IMR-90 (cell line): ENCODE measurements around the gene CD274. TPM values are rescaled to one million over a fixed set of nuclear protein-coding genes. Genes with fewer than 3 reads are reported as not detected.

Source experiments
- ATAC-seq: fragments of 200-7000 bp; cut with Tn5 transposase; 2 replicates; pipeline ENCODE4 v1.9.1; 2020; ENCODE audit warnings: low read depth, mild to moderate bottlenecking, moderate library complexity
- BruUV-seq: library from RNA; stranded (reverse); fragments of 400-500 nt; replicated peaks from 2 replicates; lab custom pipeline; 2021; lab: Mats Ljungman, UMichigan
- CTCF ChIA-PET: fragments of 300-600 bp; formaldehyde crosslinking; extraction: SDS; loops from one replicate; lab custom pipeline; 2021; ENCODE audit warnings: antibody characterized with exemption; lab: Yijun Ruan, JAX
- POLR2A ChIA-PET: fragments of 300-600 bp; sonication (Branson Sonifier 250); formaldehyde crosslinking; loops from one replicate; lab custom pipeline; 2022; ENCODE audit warnings: antibody characterized with exemption; ENCODE audit not compliant: unreplicated experiment; lab: Charles Lee
- DNase-seq: peaks from one replicate; pipeline ENCODE4 v3.0.0; 2013
- H2AFZ ChIP-seq: replicated peaks from 2 replicates; pipeline ENCODE3; 2013; ENCODE audit warnings: low read length, mild to moderate bottlenecking; ENCODE audit not compliant: poor library complexity
- H2AK5ac ChIP-seq: 2 replicates; pipeline ENCODE4 v1.6.1; 2013; ENCODE audit warnings: low read depth, low read length, inconsistent platforms
- H2AK9ac ChIP-seq: replicated peaks from 2 replicates; pipeline ENCODE3; 2013; ENCODE audit warnings: mild to moderate bottlenecking, low read depth, low read length, moderate library complexity; ENCODE audit not compliant: poor library complexity
- H2BK120ac ChIP-seq: 2 replicates; pipeline ENCODE4 v1.6.1; 2013; ENCODE audit warnings: low read depth, low read length, inconsistent platforms
- H2BK15ac ChIP-seq: 3 replicates; pipeline ENCODE4 v1.6.1; 2013; ENCODE audit warnings: low read depth, low read length, inconsistent platforms
- H2BK20ac ChIP-seq: 2 replicates; pipeline ENCODE4 v1.6.1; 2013; ENCODE audit warnings: low read depth, mild to moderate bottlenecking, inconsistent platforms, low read length, moderate library complexity
- H2BK5ac ChIP-seq: 2 replicates; pipeline ENCODE4 v1.6.1; 2013; ENCODE audit warnings: mild to moderate bottlenecking, low read depth, low read length, inconsistent platforms; ENCODE audit not compliant: poor library complexity, severe bottlenecking
- H3K14ac ChIP-seq: replicated peaks from 2 replicates; pipeline ENCODE4 v1.6.1; 2013; ENCODE audit warnings: low read depth, low read length, inconsistent platforms
- H3K18ac ChIP-seq: 2 replicates; pipeline ENCODE4 v1.6.1; 2013; ENCODE audit warnings: low read depth, low read length, control low read depth
- H3K23ac ChIP-seq: 2 replicates; pipeline ENCODE4 v1.6.1; 2013; ENCODE audit warnings: low read depth, low read length, inconsistent platforms
- H3K27ac ChIP-seq: 2 replicates; pipeline ENCODE4 v1.5.1; 2013; ENCODE audit warnings: mild to moderate bottlenecking, control low read depth, low read length; ENCODE audit not compliant: insufficient read depth
- H3K27me3 ChIP-seq: 2 replicates; pipeline ENCODE4 v1.6.1; 2013; ENCODE audit warnings: low read length; ENCODE audit not compliant: control insufficient read depth, insufficient read depth
- H3K36me3 ChIP-seq: 2 replicates; pipeline ENCODE4 v1.6.1; 2013; ENCODE audit warnings: low read length, mixed read lengths; ENCODE audit not compliant: control insufficient read depth, insufficient read depth
- H3K4ac ChIP-seq: 2 replicates; pipeline ENCODE4 v1.6.1; 2013; ENCODE audit warnings: low read depth, low read length, inconsistent platforms
- H3K4me1 ChIP-seq: 2 replicates; pipeline ENCODE4 v1.6.1; 2013; ENCODE audit warnings: low read length, mixed read lengths; ENCODE audit not compliant: control insufficient read depth, insufficient read depth
- H3K4me2 ChIP-seq: 2 replicates; pipeline ENCODE4 v1.6.1; 2013; ENCODE audit warnings: low read depth, mild to moderate bottlenecking, control low read depth, low read length, moderate library complexity
- H3K4me3 ChIP-seq: 2 replicates; pipeline ENCODE4 v1.5.1; 2013; ENCODE audit warnings: low read depth, mild to moderate bottlenecking, control low read depth, low read length, moderate library complexity; ENCODE audit not compliant: insufficient read depth
- H3K56ac ChIP-seq: 2 replicates; pipeline ENCODE4 v1.6.1; 2013; ENCODE audit warnings: low read length, inconsistent platforms; ENCODE audit not compliant: insufficient read depth; ENCODE audit errors: extremely low read depth
- H3K79me1 ChIP-seq, 2 experiments: 2 replicates each; pipeline ENCODE4 v1.6.1; 2013; ENCODE audit warnings: low read length in 2 of 2, inconsistent platforms in 1 of 2, low read depth in 1 of 2
- H3K9ac ChIP-seq: 2 replicates; pipeline ENCODE4 v1.6.1; 2013; ENCODE audit warnings: low read depth, low read length, control low read depth
- H3K9me1 ChIP-seq: 2 replicates; pipeline ENCODE4 v1.6.1; 2013; ENCODE audit warnings: low read length, inconsistent platforms; ENCODE audit not compliant: insufficient read depth
- H3K9me3 ChIP-seq: 2 replicates; pipeline ENCODE4 v1.6.1; 2013; ENCODE audit warnings: low read length; ENCODE audit not compliant: control insufficient read depth, insufficient read depth
- H4K20me1 ChIP-seq: 2 replicates; pipeline ENCODE4 v1.6.1; 2013; ENCODE audit warnings: low read length, inconsistent platforms; ENCODE audit not compliant: insufficient read depth
- H4K5ac ChIP-seq: 2 replicates; pipeline ENCODE4 v1.6.1; 2013; ENCODE audit warnings: mild to moderate bottlenecking, low read depth, low read length, control low read depth
- H4K8ac ChIP-seq, 2 experiments: 2 replicates each; pipeline ENCODE4 v1.6.1; 2013; ENCODE audit warnings: low read depth in 2 of 2, low read length in 2 of 2, control low read depth in 1 of 2, inconsistent platforms in 1 of 2
- H4K91ac ChIP-seq: 2 replicates; pipeline ENCODE4 v1.6.1; 2013; ENCODE audit warnings: low read depth, low read length, inconsistent platforms; ENCODE audit not compliant: insufficient read depth
- CEBPB ChIP-seq: IDR thresholded peaks from 2 replicates; pipeline ENCODE4 v1.6.1; 2012; ENCODE audit warnings: low read depth, low read length, improper control_type of control experiment
- MXI1 ChIP-seq: IDR thresholded peaks from 2 replicates; pipeline ENCODE4 v1.6.1; 2012; ENCODE audit warnings: low read depth, mild to moderate bottlenecking, low read length, moderate library complexity, borderline replicate concordance
- WGBS, 2 experiments: methylation state at CpG; one replicate each; pipeline versions ENCODE4 v1.1.5 to v1.1.7; 2013; ENCODE audit warnings: missing lambda C conversion rate in 2 of 2; ENCODE audit not compliant: insufficient read length in 1 of 2; ENCODE audit errors: extremely low coverage in 2 of 2; 5-methylcytosine and 5-hydroxymethylcytosine counted together
- dilution Hi-C: fragments of 300-500 bp; cut with HindIII; formaldehyde crosslinking; loops from one replicate; pipeline ENCODE4 v1.14.3; 2018; ENCODE audit warnings: low sequenced_read_pairs; ENCODE audit not compliant: unreplicated experiment
- in situ Hi-C: fragments of 300-500 bp; cut with MboI; formaldehyde crosslinking; loops from 3 replicates; pipeline ENCODE4 v1.14.3; 2019; ENCODE audit warnings: low sequenced_read_pairs, inconsistent platforms, mixed read lengths
- intact Hi-C: fragments of 100-400 bp; cut with micrococcal nuclease; formaldehyde crosslinking; loops from 2 replicates; pipeline ENCODE4 v1.10.0; 2022
- polyA plus RNA-seq, 3 experiments: library from polyadenylated mRNA; depleted of rRNA; stranded (reverse); fragments of >200 nt; gene quantifications; 2 replicates each; pipeline ENCODE4 v1.2.3, GENCODE V29; 2012; ENCODE audit warnings: low replicate concordance in 1 of 3
- total RNA-seq: library from RNA; depleted of rRNA; stranded (reverse); fragments of >200 nt; gene quantifications from 2 replicates; pipeline ENCODE4 v1.2.3, GENCODE V29; 2012

Gene CD274
- total and polyA plus RNA-seq, 2 of the 4 experiments (the other 2 are of a cell fraction): 17.4 to 19.4 TPM

- H4K20me1 ChIP-seq: no peaks in the 10 kb centered on the region
- no peak overlapping the region for H4K91ac ChIP-seq
- no peak overlapping the region for H3K18ac ChIP-seq
- H3K27ac ChIP-seq: no peak overlapping the region
- no peak overlapping the region for H3K4ac ChIP-seq
- no peak overlapping the region for H4K5ac ChIP-seq
- no peak overlapping the region for H3K23ac ChIP-seq
- H3K4me3 ChIP-seq: no peak overlapping the region
- peaks cover 0 to 7% of the 10 kb centered on the region in 2 experiments; a peak in 1 of 4 replicates for H3K79me1 ChIP-seq
- H2BK5ac ChIP-seq: no peak overlapping the region
- no peak overlapping the region for H2AK9ac ChIP-seq
- in situ Hi-C loops: no loop called here
- no peaks in the 10 kb centered on the region for H3K9me3 ChIP-seq
- no peak overlapping the region for H3K14ac ChIP-seq
- H3K9me1 ChIP-seq: peaks cover 19% of the 10 kb centered on the region
- intact Hi-C loops: no loop called here
- dilution Hi-C loops: no loop called here
- no peak overlapping the region for H3K4me2 ChIP-seq
- no TSS peak for BruUV-seq
- no peak overlapping the region; the same call in 1 of the 2 replicates for H2BK20ac ChIP-seq
- H3K36me3 ChIP-seq: no peaks in the 10 kb centered on the region
- peaks cover 8% of the 10 kb centered on the region; the same call in 1 of the 2 replicates for H3K4me1 ChIP-seq
- no CpG with 5 or more reads among the region's 1 CpG for WGBS, 2 experiments
- H2AK5ac ChIP-seq: no peak overlapping the region
- H2BK15ac ChIP-seq: 0 out of 3 replicates have a peak overlapping the region, but pooled peaks have one; percentile 44
- H2AFZ ChIP-seq: no peak overlapping the region
- H3K9ac ChIP-seq: no peak overlapping the region
- CTCF ChIA-PET: interaction anchor here (0.8 to 1.1 kb wide), 2 partner anchors 9 to 56 kb away, joined by 3 read pairs; no protein-coding TSS in a partner anchor
- POLR2A ChIA-PET: no interaction called here
- H4K8ac ChIP-seq: peak overlapping the region; percentile 2 to 19; a peak in 1 of 4 replicates
- DNase-seq (no peak), ATAC-seq (no peak)
- no peak overlapping the region; the same call in 1 of the 2 replicates for H2BK120ac ChIP-seq
- TF ChIP-seq MXI1 (no peak), CEBPB (peak; percentile 81)
- no peaks in the 10 kb centered on the region for H3K27me3 ChIP-seq
- H3K56ac ChIP-seq: no peak overlapping the region
Observed at GRCh38 chr9:5499157-5499556, 48.8 kb downstream of the CD274 start.
